Thyroid gland (tissue), 4 donors: ENCODE measurements around the gene POLR2L. TPM values are rescaled to one million over a fixed set of nuclear protein-coding genes. Genes with fewer than 3 reads are reported as not detected.

Source experiments
- DNase-seq, 2 donors: peaks; one replicate each; pipeline ENCODE4 v3.0.0-alpha.2; 2019
- H3K27ac ChIP-seq, 3 donors: fragments of 200-600 bp; sonication (generic); 1 replicate in 2 of 3; 2 replicates in 1 of 3; pipeline ENCODE4 v1.5.1; 2016 to 2019; ENCODE audit warnings: mild to moderate bottlenecking in 1 of 3, moderate library complexity in 1 of 3
- H3K27me3 ChIP-seq: fragments of 200-600 bp; sonication (generic); one replicate; pipeline ENCODE4 v1.5.1; 2019
- H3K36me3 ChIP-seq, 2 donors: fragments of 200-600 bp; sonication (generic); one replicate each; pipeline ENCODE4 v1.5.1; 2016 to 2019
- H3K4me1 ChIP-seq, 2 donors: fragments of 200-600 bp; sonication (generic); one replicate each; pipeline ENCODE4 v1.5.1; 2017 to 2019
- H3K4me3 ChIP-seq, 3 donors: fragments of 200-600 bp; sonication (generic); replicated peaks in 1 of 3; 1 replicate in 2 of 3; 2 replicates in 1 of 3; pipeline ENCODE4 v1.5.1; 2016; ENCODE audit warnings: mild to moderate bottlenecking in 1 of 3
- H3K9me3 ChIP-seq: fragments of 200-600 bp; sonication (generic); one replicate; pipeline ENCODE4 v1.5.1; 2017
- CTCF ChIP-seq, 6 experiments: fragments of 200-600 bp in 3 of 6; fragments of 450-650 bp in 3 of 6; sonication (generic) in 3 of 6; IDR thresholded peaks; one replicate each; pipeline ENCODE4 v1.5.1; 2016 to 2019; ENCODE audit warnings: antibody characterized with exemption in 6 of 6, mild to moderate bottlenecking in 2 of 6, inconsistent platforms in 1 of 6, moderate library complexity in 1 of 6
- POLR2A ChIP-seq, 2 donors: fragments of 450-650 bp; IDR thresholded peaks; one replicate each; pipeline ENCODE4 v1.6.1; 2017; ENCODE audit warnings: antibody characterized with exemption in 2 of 2, mild to moderate bottlenecking in 2 of 2, moderate library complexity in 1 of 2
- WGBS, 2 donors: methylation state at CpG; one replicate each; pipeline ENCODE4 v1.1.5; 2017; 5-methylcytosine and 5-hydroxymethylcytosine counted together
- intact Hi-C: fragments of 100-400 bp; cut with DNase I; formaldehyde crosslinking; loops from one replicate; pipeline ENCODE4 v1.15.1; 2023
- total RNA-seq, 4 donors: library from RNA; depleted of rRNA; stranded (reverse); fragments of >200 nt; gene quantifications; one replicate each; pipeline ENCODE4 v1.2.3, GENCODE V29; 2016

The POLR2L gene
- total RNA-seq, 4 donors from 2014 or later: 17.9 to 89.2 (median 52.4) TPM

GRCh38 chr11:863023-863909 is 20.9 kb upstream of the POLR2L start:
- Histone ChIP-seq H3K4me1 (peaks cover 5% of the 10 kb centered on the region in 2 donors), H3K9me3 (no peaks in the 10 kb centered on the region), H3K27ac (no peak overlapping the region), H3K27me3 (no peaks in the 10 kb centered on the region), H3K4me3 (no peak overlapping the region), H3K36me3 (peaks cover 4 to 22% of the 10 kb centered on the region in 2 donors)
- intact Hi-C loops: no loop called here
- WGBS, 2 donors: 79 to 87% methylated on average over 12 to 18 of the region's 24 CpGs
- DNase-seq: no peak
- TF ChIP-seq POLR2A (IDR thresholded peaks at IDR 0.05) (no peak), CTCF (IDR thresholded peaks at IDR 0.05) (no peak)

DNA sequence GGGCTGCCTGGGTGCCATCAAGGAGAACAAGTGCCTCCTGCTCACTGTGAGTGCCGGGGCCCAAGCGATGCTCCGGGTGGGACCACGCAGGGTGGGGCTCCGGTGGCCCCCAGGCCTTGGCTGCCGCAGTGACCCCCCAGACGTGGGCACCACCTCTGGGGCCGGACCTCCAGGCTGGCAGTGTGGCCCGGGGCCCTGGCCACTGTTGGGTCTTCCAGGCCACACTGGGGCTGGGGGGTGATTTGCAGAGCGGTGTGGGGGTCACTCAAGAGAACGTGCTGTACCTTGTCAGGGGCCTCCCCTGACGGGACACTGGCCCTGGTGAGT is 20.3 kb upstream of the POLR2L start:
- WGBS, 2 donors: 76% methylated on average over 3 of the region's 12 CpGs; no CpG with 5 or more reads in 1 of the 2 donors
- intact Hi-C loops: no loop called here
- TF ChIP-seq POLR2A (IDR thresholded peaks at IDR 0.05): no peak
- TF ChIP-seq CTCF (IDR thresholded peaks at IDR 0.05): no peak
- no peaks in the 10 kb centered on the region for H3K27me3 ChIP-seq
- no peaks in the 10 kb centered on the region for H3K9me3 ChIP-seq
- H3K36me3 ChIP-seq: peaks cover 4 to 22% of the 10 kb centered on the region in 2 donors
- no peak overlapping the region for H3K4me3 ChIP-seq
- DNase-seq: no peak
- no peak overlapping the region for H3K27ac ChIP-seq
- peaks cover 5% of the 10 kb centered on the region in 2 donors for H3K4me1 ChIP-seq

DNA sequence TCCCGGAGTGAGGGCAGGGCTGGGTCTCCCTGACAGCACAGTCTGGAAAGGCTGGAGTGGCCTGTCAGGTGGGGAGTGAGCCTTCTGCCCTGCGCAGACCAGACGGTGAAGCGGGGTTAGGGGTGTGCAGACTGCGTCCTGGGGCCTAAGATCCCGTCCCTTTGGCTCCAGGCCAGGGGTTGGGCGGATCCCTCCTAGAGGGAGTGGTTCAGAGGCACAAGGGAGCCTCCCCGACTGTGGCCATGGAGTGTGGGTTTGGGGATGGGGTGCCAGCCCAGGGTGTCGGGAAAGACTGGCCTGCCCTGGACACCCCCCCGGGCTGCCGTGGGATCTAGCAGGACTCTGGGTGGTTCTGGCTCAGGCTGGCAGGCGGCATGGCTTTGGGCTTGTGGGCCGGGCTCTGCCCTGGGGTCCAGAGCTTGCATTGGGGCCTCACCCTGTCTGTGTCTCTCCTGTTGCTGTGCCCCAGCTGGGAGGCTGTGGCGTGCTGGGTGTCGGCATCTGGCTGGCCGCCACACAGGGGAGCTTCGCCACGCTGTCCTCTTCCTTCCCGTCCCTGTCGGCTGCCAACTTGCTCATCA is 19.8 kb upstream of the POLR2L start:
- Histone ChIP-seq H3K27ac (no peak overlapping the region), H3K36me3 (peaks cover 4 to 22% of the 10 kb centered on the region in 2 donors)

DNA sequence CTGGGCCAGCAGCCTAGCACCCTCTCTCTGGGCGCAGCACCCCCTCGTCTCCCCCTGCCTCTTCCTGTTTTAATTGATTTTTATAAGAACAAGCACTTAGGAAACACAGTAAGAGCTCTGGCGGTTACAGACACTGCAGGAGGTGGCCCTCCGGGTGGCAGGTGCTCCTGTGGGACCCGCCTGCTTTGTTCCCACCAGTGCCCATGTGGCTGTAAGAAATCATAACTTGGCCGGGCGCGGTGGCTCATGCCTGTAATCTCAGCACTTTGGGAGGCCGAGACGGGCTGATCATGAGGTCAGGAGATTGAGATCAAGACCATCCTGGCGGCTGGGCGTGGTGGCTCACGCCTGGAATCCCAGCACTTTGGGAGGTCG is 18.8 kb upstream of the POLR2L start:
- Histone ChIP-seq H3K4me1 (peaks cover 5% of the 10 kb centered on the region in 2 donors), H3K27me3 (no peaks in the 10 kb centered on the region), H3K27ac (no peak overlapping the region), H3K36me3 (peaks cover 4 to 22% of the 10 kb centered on the region in 2 donors), H3K4me3 (no peak overlapping the region), H3K9me3 (no peaks in the 10 kb centered on the region)
- intact Hi-C loops: no loop called here
- DNase-seq: no peak
- 90 to 93% methylated on average over 14 of the region's 14 CpGs for WGBS, 2 donors
- no peak for TF ChIP-seq POLR2A (IDR thresholded peaks at IDR 0.05)
- TF ChIP-seq CTCF (IDR thresholded peaks at IDR 0.05): no peak

More for the DNA sequence above, 19.8 kb upstream of the POLR2L start:
- intact Hi-C loops: no loop called here
- no peaks in the 10 kb centered on the region for H3K27me3 ChIP-seq
- DNase-seq: no peak
- TF ChIP-seq POLR2A (IDR thresholded peaks at IDR 0.05) (no peak), CTCF (IDR thresholded peaks at IDR 0.05) (no peak)
- 56 to 64% methylated on average over 14 to 15 of the region's 20 CpGs for WGBS, 2 donors
- H3K9me3 ChIP-seq: no peaks in the 10 kb centered on the region
- H3K4me3 ChIP-seq: no peak overlapping the region
- H3K4me1 ChIP-seq: peaks cover 5% of the 10 kb centered on the region in 2 donors
